PC-9 (cell line): ENCODE measurements around the gene NT5C2.
"Not testable (repeated sequence)": the region's sequence is repeated elsewhere in the genome, so short reads cannot be mapped to it uniquely, and the experiment has no call there.

Source experiments
- CTCF ChIP-seq: fragments of 200-600 bp; sonication (generic); conservative IDR thresholded peaks from 2 replicates; pipeline ENCODE4 v1.6.1; 2017; ENCODE audit warnings: mixed run types, antibody characterized with exemption, mild to moderate bottlenecking, moderate library complexity
- EZH2 ChIP-seq: fragments of 200-600 bp; sonication (generic); IDR thresholded peaks from 2 replicates; pipeline ENCODE4 v1.8.0; 2017; ENCODE audit warnings: antibody characterized with exemption, low read depth

GRCh38 chr10:103210262-103210661 lies 17.2 kb upstream of the NT5C2 start:
- not testable (repeated sequence) for TF ChIP-seq CTCF, EZH2
